Cardiac fibroblast (primary cell): Measurements from ENCODE around the gene ARID4B.

Experiments used
- DNase-seq, 2 donors: peaks; one replicate each; pipeline versions ENCODE4 v3.0.0 to v3.0.0-alpha.2; 2010; ENCODE audit warnings: low read depth in 2 of 2
- H3K4me3 ChIP-seq, 2 donors: replicated peaks in 1 of 2; 1 replicate in 1 of 2; 2 replicates in 1 of 2; pipeline ENCODE4 v1.5.1; 2011; ENCODE audit warnings: low read depth in 2 of 2, low read length in 2 of 2, mild to moderate bottlenecking in 2 of 2, moderate library complexity in 1 of 2
- TF ChIP-seq, protein P1 (sequence below): IDR thresholded peaks from one replicate; pipeline ENCODE4 v1.5.1; 2011; ENCODE audit warnings: low read depth, mild to moderate bottlenecking, low read length, inconsistent platforms

The ARID4B gene

DNA sequence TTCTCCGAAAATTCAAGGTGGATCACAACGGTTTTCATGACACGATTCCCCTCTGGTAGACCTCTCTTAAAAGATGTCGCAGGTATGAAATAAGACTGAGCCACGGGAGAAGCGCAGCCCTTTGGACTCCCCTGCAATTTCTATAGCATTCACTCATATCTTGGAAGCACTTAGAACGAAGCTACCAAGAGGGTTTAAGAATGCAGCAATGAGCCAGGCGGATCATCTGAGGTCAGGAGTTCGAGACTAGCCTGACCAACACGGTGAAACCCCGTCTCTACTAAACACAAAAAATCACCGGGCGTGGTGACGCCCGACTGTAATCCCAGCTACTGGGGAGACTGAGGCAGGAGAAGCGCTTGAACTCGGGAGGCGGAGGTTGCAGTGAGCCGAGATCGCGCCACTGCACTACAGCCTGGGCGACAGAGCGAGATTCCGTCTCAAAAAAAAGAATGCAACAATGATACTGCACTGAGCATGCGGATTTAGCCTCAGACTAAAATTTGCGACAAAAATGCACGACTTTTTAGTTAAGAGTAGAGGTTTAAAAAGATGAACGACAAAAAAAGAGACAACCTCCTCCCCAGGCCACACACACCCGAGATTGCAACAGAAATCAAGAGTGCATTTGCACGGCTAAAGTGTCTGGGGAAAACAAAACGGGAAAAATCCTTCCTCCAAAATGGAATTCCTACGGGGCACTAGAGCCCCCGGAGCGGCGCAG, 200.1 kb downstream of the ARID4B start:
- H3K4me3 ChIP-seq: peak overlapping the region; percentile 94 to 98
- TF ChIP-seq, protein P1, sequence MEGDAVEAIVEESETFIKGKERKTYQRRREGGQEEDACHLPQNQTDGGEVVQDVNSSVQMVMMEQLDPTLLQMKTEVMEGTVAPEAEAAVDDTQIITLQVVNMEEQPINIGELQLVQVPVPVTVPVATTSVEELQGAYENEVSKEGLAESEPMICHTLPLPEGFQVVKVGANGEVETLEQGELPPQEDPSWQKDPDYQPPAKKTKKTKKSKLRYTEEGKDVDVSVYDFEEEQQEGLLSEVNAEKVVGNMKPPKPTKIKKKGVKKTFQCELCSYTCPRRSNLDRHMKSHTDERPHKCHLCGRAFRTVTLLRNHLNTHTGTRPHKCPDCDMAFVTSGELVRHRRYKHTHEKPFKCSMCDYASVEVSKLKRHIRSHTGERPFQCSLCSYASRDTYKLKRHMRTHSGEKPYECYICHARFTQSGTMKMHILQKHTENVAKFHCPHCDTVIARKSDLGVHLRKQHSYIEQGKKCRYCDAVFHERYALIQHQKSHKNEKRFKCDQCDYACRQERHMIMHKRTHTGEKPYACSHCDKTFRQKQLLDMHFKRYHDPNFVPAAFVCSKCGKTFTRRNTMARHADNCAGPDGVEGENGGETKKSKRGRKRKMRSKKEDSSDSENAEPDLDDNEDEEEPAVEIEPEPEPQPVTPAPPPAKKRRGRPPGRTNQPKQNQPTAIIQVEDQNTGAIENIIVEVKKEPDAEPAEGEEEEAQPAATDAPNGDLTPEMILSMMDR: no peak
- DNase-seq: no peak

DNA sequence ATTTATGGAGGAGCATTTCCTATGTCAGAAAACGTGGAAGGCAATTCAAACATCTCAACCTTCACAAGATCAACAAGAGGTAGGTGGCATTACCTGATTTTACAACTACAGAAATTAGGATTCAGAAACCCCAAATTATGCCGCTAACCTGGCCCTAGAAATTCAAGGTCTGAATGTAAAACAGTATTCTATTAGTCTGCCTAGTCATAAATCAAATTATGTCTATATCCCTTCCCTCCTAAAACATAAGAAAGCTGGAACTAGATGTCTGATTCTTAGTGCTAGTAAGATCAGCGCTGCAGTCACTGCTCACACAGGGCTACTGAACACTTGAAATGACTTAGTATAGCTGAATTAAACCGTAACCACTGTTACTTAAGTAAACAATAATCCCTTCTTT, 200.8 kb downstream of the ARID4B start:
- no peak for DNase-seq
- TF ChIP-seq, protein P1: no peak
- H3K4me3 ChIP-seq: peak overlapping the region; percentile 94 to 98

DNA sequence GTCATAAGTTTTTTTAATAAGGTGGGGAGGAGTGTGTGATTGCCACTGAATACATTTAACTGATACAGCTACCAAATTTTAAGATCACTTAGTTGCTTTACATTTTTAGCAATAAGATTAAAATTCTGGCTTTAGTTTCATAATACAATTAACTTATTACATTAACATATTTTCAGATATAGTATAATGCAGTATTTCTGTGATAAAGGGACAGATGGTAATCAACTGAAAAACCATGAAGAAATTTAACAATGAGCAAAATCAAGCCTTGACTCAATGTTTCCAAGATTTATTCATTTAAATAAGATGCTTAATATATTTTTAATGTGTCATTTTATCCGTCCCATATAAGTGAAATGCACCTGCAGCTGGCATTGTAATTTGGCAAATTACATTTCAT, 203.3 kb downstream of the ARID4B start:
- DNase-seq: no peak
- no peak overlapping the region for H3K4me3 ChIP-seq
- TF ChIP-seq, protein P1: no peak

DNA sequence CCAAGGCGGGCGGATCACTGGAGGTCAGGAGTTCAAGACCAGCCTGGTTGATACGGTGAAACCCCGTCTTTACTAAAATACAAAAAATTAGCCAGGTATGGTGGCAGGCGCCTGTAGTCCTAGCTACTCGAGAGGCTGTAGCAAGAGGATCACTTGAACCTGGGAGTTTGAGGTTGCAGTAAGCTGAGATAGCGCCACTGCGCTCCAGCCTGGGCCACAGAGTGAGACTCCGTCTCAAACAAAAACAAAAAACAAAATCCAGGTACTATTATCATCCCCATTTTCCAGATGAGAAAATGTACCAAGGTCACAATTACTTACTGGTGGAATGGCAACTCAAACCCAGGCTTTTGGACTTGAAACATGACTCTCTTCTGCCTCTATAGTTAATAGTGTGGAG, 203.9 kb downstream of the ARID4B start:
- TF ChIP-seq, protein P1: no peak
- no peak overlapping the region for H3K4me3 ChIP-seq
- DNase-seq: no peak

DNA sequence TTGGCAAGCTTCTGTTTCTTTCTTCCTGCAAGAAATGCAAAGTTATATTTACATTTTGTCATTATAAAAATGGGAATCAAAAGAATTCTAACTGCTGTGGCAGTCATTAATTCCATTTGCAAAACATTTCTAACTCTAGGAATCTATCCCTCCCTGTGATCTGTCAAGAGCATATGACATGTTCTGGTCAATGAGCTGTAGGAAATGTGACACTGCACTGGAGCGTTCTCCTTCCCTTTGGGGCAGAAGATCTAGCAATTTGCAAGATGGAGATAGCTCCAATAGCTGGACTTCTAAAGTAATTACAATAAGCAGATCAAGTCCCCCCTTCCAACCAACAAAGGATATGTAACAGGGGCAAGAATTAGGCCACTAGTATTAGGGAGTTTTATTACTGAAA, 205.6 kb downstream of the ARID4B start:
- TF ChIP-seq, protein P1: no peak
- no peak for DNase-seq
- H3K4me3 ChIP-seq: no peak overlapping the region
